Ectodermal cell (in vitro differentiated cells): ENCODE results near the gene FIBIN.
"Not testable (repeated sequence)": the region's sequence is repeated elsewhere in the genome, so short reads cannot be mapped to it uniquely, and the experiment has no call there.

ENCODE experiments used
- H3K27ac ChIP-seq: 2 replicates; pipeline ENCODE4 v1.7.0; 2013; ENCODE audit warnings: mild to moderate bottlenecking, low read depth, low read length; ENCODE audit not compliant: insufficient read depth, poor library complexity, severe bottlenecking
- H3K27me3 ChIP-seq: 2 replicates; pipeline ENCODE4 v1.7.0; 2013; ENCODE audit warnings: mild to moderate bottlenecking, low read length; ENCODE audit not compliant: insufficient read depth, control insufficient read depth, poor library complexity, severe bottlenecking
- H3K36me3 ChIP-seq: one replicate; pipeline ENCODE4 v1.7.0; 2013; ENCODE audit warnings: low read length; ENCODE audit not compliant: control insufficient read depth, insufficient read depth
- H3K4me1 ChIP-seq: one replicate; pipeline ENCODE4 v1.7.0; 2013; ENCODE audit warnings: low read length; ENCODE audit not compliant: control insufficient read depth, insufficient read depth
- H3K4me3 ChIP-seq: 2 replicates; pipeline ENCODE4 v1.7.0; 2013; ENCODE audit warnings: low read depth, low read length, control low read depth; ENCODE audit not compliant: insufficient read depth
- H3K9me3 ChIP-seq: 2 replicates; pipeline ENCODE4 v1.7.0; 2013; ENCODE audit warnings: mild to moderate bottlenecking, low read length, moderate library complexity; ENCODE audit not compliant: control insufficient read depth
- WGBS, 2 experiments: methylation state at CpG; one replicate each; pipeline ENCODE4 v1.1.7; 2013; ENCODE audit warnings: missing lambda C conversion rate in 2 of 2; 5-methylcytosine and 5-hydroxymethylcytosine counted together

Gene FIBIN

DNA sequence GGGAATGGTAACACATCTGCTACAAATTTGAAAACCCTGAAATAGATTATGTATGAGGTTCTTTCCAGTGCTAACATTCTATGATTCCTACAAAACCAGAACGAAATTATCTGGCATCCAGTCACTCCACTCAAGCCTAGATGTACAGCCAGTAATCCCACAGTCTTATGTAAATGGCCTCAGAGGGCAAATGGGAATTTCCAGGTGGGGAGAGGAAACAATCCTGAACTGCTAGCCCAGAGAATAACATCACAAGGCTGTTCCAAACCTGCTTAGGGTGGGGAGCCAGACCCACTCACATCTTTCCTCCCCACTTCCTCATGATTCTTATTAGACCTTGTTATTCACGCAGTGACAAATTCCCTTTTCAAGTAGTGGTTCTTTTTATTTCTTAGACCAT is 3.5 kb downstream of the FIBIN start:
- H3K27ac ChIP-seq, result no peak overlapping the region
- peaks cover 4% of the 10 kb centered on the region for H3K27me3 ChIP-seq
- no peaks in the 10 kb centered on the region for H3K36me3 ChIP-seq
- H3K9me3 ChIP-seq, result no peaks in the 10 kb centered on the region
- H3K4me3 ChIP-seq, result no peak overlapping the region
- H3K4me1 ChIP-seq, result no peaks in the 10 kb centered on the region
- WGBS, 2 experiments, result 82 to 89% methylated on average over 1 to 2 of the region's 2 CpGs

DNA sequence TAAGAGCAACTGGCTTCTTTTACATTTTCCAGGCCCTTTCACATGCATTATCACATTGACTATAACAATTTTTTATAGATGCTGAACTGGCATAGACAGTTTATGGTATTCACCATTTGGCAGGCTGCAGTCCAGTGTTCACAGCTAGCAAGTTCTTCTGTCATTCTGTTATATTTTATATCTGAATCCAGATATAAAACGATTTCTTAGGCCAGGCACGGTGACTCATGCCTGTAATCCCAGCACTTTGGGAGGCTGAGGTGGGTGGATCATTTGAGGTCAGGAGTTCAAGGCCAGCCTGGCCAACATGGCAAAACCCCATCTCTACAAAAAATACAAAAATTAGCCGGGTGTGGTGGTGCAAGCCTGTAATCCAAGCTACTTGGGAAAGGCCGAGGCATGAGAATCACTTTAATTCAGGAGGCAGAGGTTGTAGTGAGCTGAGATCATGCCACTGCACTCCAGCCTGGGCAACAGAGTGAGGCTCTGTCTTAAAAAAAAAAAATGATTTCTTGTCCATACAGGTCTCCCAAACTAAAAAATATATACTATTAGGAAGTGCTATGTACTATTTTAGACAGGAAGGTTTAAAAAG is 7.3 kb downstream of the FIBIN start:
- not testable (repeated sequence) for H3K4me1 ChIP-seq

DNA sequence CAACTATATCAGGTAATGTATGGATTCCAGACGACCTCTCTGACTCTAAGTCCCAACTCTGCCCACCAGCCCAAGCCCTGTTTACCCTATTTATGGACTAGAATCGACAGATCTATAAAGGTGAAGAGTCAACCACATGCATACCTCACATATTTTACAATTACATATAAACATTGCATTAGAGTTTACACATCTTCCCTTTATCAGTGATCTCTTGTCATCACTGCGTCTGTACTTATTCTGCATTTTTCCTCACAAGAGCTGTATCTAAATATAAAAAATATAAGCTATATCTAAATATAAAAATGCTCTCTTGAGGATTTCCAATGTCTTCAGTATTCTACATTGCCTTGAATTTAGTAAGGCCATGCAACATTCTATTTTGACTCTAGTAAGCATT is 8.5 kb downstream of the FIBIN start:
- Histone ChIP-seq H3K36me3 (no peaks in the 10 kb centered on the region), H3K9me3 (no peaks in the 10 kb centered on the region), H3K27ac (no peak overlapping the region), H3K4me3 (no peak overlapping the region), H3K4me1 (no peaks in the 10 kb centered on the region), H3K27me3 (no peaks in the 10 kb centered on the region)
- WGBS, 2 experiments, result 89 to 92% methylated on average over 3 of the region's 3 CpGs

More for the DNA sequence above, 7.3 kb downstream of the FIBIN start:
- not testable (repeated sequence) for H3K4me3 ChIP-seq, H3K27ac ChIP-seq, H3K27me3 ChIP-seq, H3K9me3 ChIP-seq, H3K36me3 ChIP-seq
- 85 to 91% methylated on average over 3 to 4 of the region's 4 CpGs for WGBS, 2 experiments

DNA sequence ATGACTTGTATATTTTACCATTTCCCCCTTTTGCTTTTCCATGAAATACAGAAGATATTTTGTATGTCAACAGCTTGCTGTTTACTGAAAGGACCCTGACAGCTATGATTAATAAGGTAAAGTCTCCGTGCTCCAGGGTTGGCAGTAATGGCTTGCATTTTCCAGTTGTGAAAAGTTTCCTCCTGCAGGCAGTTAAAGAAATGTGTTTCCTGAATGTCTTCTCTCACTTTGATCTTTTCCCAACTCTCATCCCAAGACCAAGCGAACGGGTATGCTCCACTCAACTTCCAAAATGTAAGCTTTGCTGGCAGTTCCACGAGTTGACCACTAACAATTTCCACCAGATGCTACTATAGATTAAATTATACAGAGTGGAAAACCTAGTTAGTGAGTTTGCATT is 8.9 kb downstream of the FIBIN start:
- H3K36me3 ChIP-seq, result no peaks in the 10 kb centered on the region
- WGBS, 2 experiments, result 81 to 94% methylated on average over 3 to 4 of the region's 4 CpGs
- H3K27ac ChIP-seq, result no peak overlapping the region
- no peak overlapping the region for H3K4me3 ChIP-seq
- H3K27me3 ChIP-seq, result no peaks in the 10 kb centered on the region
- no peaks in the 10 kb centered on the region for H3K9me3 ChIP-seq
- H3K4me1 ChIP-seq, result no peaks in the 10 kb centered on the region

DNA sequence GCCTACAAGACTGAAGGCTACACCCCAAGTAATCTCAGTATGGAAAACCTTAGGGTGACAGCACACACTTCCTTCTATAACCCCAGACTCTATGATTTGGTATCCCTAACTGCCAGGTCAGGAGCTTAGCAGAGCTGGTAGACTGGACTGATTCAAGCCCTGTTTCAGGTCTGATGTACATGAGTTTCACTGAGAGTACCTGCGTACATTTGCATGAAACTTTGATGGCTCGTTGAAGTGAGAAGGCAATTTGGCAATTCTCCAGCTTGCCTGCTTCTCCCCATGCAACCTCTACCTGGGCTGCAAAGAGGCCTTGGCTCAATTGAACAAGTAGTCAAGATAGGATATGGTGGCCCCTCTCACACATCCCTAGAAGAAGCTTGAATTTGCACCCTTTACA is 10.2 kb downstream of the FIBIN start:
- H3K27me3 ChIP-seq, result no peaks in the 10 kb centered on the region
- H3K27ac ChIP-seq, result no peak overlapping the region
- no peaks in the 10 kb centered on the region for H3K4me1 ChIP-seq
- 94 to 96% methylated on average over 2 of the region's 2 CpGs for WGBS, 2 experiments
- H3K4me3 ChIP-seq, result no peak overlapping the region
- H3K9me3 ChIP-seq, result no peaks in the 10 kb centered on the region
- no peaks in the 10 kb centered on the region for H3K36me3 ChIP-seq

DNA sequence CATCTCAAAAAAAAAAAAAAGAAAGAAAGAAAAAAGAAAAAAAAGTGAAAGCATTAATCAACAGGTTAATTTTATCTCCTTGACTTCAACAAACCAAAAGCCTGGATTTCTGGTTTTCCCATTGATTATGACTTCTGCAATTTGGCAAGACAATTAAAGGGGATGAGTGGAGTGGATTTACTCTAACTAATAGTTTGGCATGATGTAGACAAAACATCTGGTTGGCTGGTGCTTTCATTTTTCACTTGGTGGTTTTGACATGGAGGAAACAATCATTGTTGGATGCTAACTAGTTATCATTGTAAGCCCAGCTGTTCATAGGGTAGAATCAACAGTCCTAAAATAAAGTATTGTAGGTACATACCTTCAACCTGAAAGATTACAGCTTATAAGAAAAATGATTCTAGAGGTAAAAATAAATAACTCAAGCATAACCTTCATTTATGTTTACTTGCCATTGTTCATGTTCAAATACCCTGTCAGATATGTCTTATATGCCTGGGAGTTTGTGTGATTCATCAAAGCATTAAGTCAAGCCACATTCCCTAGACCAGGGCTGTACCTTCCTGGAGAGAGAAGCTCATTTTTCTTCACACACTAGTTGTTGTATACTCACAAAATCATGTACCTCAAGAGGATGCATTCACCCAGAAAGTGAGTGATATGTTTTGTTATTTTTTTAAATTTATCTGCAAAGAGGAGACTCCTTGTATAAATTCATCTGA is 15.1 kb downstream of the FIBIN start:
- no peaks in the 10 kb centered on the region for H3K9me3 ChIP-seq
- no peaks in the 10 kb centered on the region for H3K27me3 ChIP-seq
- H3K4me1 ChIP-seq, result peaks cover 6% of the 10 kb centered on the region
- H3K27ac ChIP-seq, result no peak overlapping the region
- H3K36me3 ChIP-seq, result no peaks in the 10 kb centered on the region
- H3K4me3 ChIP-seq, result no peak overlapping the region

DNA sequence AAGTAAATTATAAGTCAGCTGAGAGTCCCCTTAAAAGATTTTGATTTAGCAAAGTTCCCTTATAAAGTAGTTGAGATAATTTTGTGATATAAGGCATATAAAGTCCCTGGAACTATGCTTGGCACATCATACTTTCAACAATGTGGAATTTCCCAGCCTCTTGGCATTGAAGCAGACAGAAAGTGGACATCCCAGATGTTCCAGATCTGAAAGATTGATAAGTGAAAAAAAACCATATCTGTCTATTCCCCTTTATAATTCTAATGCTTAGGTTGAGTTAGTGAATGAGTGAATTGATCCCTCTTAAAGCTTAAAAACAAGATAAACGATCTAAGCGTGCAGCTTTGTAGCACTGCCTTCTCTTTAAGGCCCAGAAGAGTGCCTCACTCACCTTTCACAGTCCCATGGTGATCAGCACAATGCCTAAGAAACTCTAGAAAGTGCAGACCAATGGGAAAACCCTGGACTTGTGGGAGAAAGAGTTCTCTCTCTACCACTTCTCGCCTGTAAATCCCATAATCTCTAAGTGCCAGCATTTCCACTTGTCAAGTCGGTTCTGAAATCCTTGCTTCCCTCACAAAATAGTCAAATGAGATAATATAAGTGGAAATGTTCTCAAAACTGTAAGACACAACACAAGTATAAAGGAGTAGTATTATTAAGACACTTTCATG is 17.8 kb downstream of the FIBIN start:
- H3K27me3 ChIP-seq, result no peaks in the 10 kb centered on the region
- H3K9me3 ChIP-seq, result no peaks in the 10 kb centered on the region
- no peaks in the 10 kb centered on the region for H3K36me3 ChIP-seq
- H3K27ac ChIP-seq, result peak overlapping the region; percentile 52
- H3K4me3 ChIP-seq, result no peak overlapping the region
- WGBS, 2 experiments, result 87 to 90% methylated on average over 3 of the region's 4 CpGs
- peaks cover 6% of the 10 kb centered on the region for H3K4me1 ChIP-seq

DNA sequence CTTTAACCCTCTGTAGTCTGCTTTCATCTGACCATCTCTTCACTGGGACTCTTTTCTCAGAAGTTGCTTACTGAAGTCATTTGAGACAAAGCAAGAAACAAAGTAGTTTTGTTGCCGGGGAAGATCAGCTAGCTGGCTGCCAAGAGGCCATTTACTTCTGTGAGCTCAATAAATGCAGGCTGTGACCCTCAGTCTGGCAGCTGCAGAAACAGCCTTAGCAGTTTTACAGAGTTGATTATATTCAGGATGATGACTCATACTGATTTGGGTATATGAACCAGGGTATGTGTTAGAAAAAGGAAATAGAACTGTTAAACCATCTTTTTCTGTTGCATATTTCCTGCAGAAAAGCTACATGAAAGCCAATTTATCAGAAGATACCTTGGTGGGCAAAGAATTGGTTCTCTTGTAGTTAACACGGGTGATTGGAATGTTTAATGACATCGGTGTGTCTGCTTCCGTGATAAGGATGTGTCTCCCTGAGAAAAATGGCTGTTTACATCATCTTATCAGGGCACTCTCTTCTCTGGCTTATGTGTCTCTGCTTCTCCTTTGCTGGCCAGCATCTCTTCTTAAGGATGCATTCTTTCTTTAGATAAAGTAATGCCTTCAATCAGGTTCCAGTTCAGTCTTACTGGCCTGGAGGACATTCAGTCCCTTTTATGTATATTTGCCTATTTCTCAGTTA is 18.5 kb downstream of the FIBIN start:
- H3K4me1 ChIP-seq, result peaks cover 6% of the 10 kb centered on the region
- H3K4me3 ChIP-seq, result no peak overlapping the region
- H3K27ac ChIP-seq, result peak overlapping the region; percentile 52
- WGBS, 2 experiments, result 81 to 83% methylated on average over 4 of the region's 4 CpGs
- no peaks in the 10 kb centered on the region for H3K27me3 ChIP-seq
- no peaks in the 10 kb centered on the region for H3K9me3 ChIP-seq
- no peaks in the 10 kb centered on the region for H3K36me3 ChIP-seq

DNA sequence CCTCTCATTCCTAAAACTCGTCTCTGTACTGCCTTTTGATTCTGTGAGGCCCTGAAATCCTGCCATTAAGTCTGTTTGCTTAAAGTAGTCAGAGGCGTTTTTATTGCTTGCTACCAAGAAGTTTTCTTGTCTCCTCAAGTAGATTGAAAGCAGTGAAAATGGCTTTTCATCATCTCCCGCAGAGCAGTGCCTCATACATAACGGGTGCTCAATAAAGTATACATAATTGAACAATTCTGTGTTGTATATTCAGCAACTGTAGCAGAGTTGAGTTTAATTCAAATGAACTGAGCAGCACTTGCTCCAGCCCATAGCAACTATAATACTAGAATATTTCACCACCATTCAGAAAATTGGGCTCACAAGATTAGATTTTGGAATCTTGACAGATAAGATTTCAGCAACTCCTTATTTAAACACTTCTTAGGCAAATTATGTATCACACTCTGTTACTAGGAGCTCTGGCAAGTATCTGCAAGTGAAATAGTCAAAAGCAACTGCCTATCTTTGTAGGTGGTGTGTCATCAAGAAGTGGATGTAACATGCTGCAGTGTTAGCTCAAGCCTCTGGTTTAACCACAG is 20.0 kb downstream of the FIBIN start:
- H3K9me3 ChIP-seq, result no peaks in the 10 kb centered on the region
- no peaks in the 10 kb centered on the region for H3K27me3 ChIP-seq
- 60 to 76% methylated on average over 3 to 4 of the region's 4 CpGs for WGBS, 2 experiments
- no peak overlapping the region for H3K27ac ChIP-seq
- H3K4me1 ChIP-seq, result peaks cover 6% of the 10 kb centered on the region
- no peak overlapping the region for H3K4me3 ChIP-seq
- no peaks in the 10 kb centered on the region for H3K36me3 ChIP-seq
